Neural progenitor cell (in vitro differentiated cells): ENCODE measurements around the gene RHBDL1.

Source experiments
- CTCF ChIP-seq: fragments of 200-600 bp; sonication (generic); IDR thresholded peaks from 2 replicates; pipeline ENCODE4 v1.5.1; 2017; ENCODE audit warnings: antibody characterized with exemption, mild to moderate bottlenecking
- EZH2 ChIP-seq: fragments of 200-600 bp; sonication (generic); IDR thresholded peaks from 2 replicates; pipeline ENCODE4 v1.6.1; 2017; ENCODE audit warnings: antibody characterized with exemption, mild to moderate bottlenecking, moderate library complexity

DNA sequence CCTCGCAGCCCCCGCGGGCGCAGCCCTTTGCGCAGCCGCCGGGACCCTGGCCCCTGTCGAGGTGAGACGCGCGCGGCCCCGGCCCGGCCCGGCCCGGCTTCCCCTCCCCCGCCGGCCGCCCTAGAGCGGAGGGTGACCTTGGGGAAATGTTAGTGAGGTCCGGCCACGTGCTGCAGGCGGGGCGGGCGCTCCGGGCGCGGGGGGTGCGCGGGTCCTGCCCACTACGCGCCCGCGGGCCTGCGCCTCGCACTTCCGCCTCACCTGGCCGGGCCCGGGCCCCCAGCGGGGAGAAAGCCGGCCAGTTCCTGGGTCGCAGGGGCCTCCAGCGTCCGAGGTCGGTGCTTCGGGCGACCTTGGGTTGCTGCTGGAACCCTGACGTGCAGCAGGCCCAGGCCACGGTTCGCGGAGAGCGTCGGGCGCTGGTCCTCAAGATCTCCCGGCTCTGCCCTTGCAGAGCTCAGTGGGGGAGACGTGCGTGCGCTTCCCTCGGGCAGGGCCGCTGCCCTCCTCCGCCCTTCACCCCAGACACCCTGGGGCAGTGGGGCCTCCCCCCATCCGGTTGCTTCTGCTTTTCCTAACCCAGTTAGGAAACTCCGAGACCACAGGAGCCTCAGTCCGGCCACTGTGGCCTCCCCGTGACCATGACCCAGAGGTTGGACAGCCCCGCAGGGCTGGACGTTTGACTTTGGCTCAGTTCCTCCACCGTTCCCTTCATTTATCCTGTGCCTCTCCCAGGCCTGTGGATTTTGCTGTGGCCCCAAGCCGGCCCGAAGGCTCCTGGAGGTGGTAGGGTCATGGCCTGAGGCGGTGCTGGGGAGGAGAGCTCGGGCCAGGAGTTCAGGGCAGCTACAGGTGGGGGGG, 33.1 kb upstream of the RHBDL1 start:
- TF ChIP-seq CTCF (no peak), EZH2 (peak; percentile 87)
